K562 (cell line): ENCODE measurements around the gene XRCC5. TPM values are rescaled to one million over a fixed set of nuclear protein-coding genes. Genes with fewer than 3 reads are reported as not detected.

Source experiments
- ADNP ChIP-seq: fragments of 200-800 bp; sonication (Bioruptor generic); IDR thresholded peaks from 2 replicates; pipeline ENCODE4 v1.6.1; 2016; ENCODE audit warnings: missing genetic modification characterization, missing compliant biosample characterization
- ARID4B ChIP-seq: sonication (generic); formaldehyde crosslinking; IDR thresholded peaks from 2 replicates; pipeline ENCODE4 v1.8.0; 2022; ENCODE audit warnings: mild to moderate bottlenecking, missing genetic modification reagents
- DACH1 ChIP-seq: fragments of 450-650 bp; IDR thresholded peaks from 2 replicates; pipeline ENCODE4 v1.6.1; 2018; ENCODE audit not compliant: partially characterized antibody
- DEAF1 ChIP-seq: fragments of 450-650 bp; formaldehyde crosslinking; IDR thresholded peaks from 2 replicates; pipeline ENCODE4 v1.4.0; 2020; ENCODE audit warnings: mild to moderate bottlenecking, moderate library complexity
- E2F5 ChIP-seq: sonication (generic); formaldehyde crosslinking; IDR thresholded peaks from 2 replicates; pipeline ENCODE4 v1.8.0; 2022; ENCODE audit warnings: mild to moderate bottlenecking, missing genetic modification reagents
- ELF1 ChIP-seq: fragments of 200-800 bp; sonication (Bioruptor generic); IDR thresholded peaks from 2 replicates; pipeline ENCODE4 v1.6.1; 2016; ENCODE audit warnings: missing genetic modification characterization, missing compliant biosample characterization
- HMG20A ChIP-seq: fragments of 450-650 bp; formaldehyde crosslinking; conservative IDR thresholded peaks from 2 replicates; pipeline ENCODE4 v1.4.0; 2020; ENCODE audit warnings: mild to moderate bottlenecking, mixed read lengths
- KLF10 ChIP-seq: fragments of 250-450 bp; sonication (Bioruptor Pico); IDR thresholded peaks from 2 replicates; pipeline ENCODE4 v1.6.1; 2021; ENCODE audit warnings: matching md5 sums
- NCOA2 ChIP-seq, 2 experiments: fragments of 450-650 bp; IDR thresholded peaks; 2 replicates each; pipeline ENCODE4 v1.6.1; 2018; ENCODE audit warnings: mild to moderate bottlenecking in 2 of 2, moderate library complexity in 1 of 2; ENCODE audit not compliant: partially characterized antibody in 2 of 2
- NFIX ChIP-seq: fragments of 250-450 bp; sonication (Bioruptor Pico); IDR thresholded peaks from 2 replicates; pipeline ENCODE4 v1.4.0; 2020; ENCODE audit warnings: low read depth, mild to moderate bottlenecking, moderate library complexity
- PTBP1 ChIP-seq: fragments of 200-400 bp; formaldehyde crosslinking; IDR thresholded peaks from 2 replicates; pipeline ENCODE4 v1.6.1; 2017; ENCODE audit warnings: low read depth, low read length
- SNAPC5 ChIP-seq: fragments of 250-450 bp; sonication (Bioruptor Pico); IDR thresholded peaks from 2 replicates; pipeline ENCODE4 v1.8.0; 2021; ENCODE audit warnings: moderate library complexity, mild to moderate bottlenecking, inconsistent platforms
- STAT5A ChIP-seq: IDR thresholded peaks from 2 replicates; pipeline ENCODE4 v1.6.1; 2012; ENCODE audit warnings: low read length, inconsistent platforms, borderline replicate concordance
- TBP ChIP-seq: optimal IDR thresholded peaks from 2 replicates; pipeline ENCODE3; 2011; ENCODE audit warnings: low read depth, low read length, improper control_type of control experiment
- TEAD2 ChIP-seq: fragments of 450-650 bp; IDR thresholded peaks from 2 replicates; pipeline ENCODE4 v1.6.1; 2016; ENCODE audit warnings: missing genetic modification characterization, control low read depth, missing compliant biosample characterization
- THAP12 ChIP-seq: fragments of 250-450 bp; sonication (Bioruptor Pico); IDR thresholded peaks from 2 replicates; pipeline ENCODE4 v1.9.0; 2021; ENCODE audit warnings: mild to moderate bottlenecking, inconsistent platforms
- USF1 ChIP-seq: sonication (generic); formaldehyde crosslinking; IDR thresholded peaks from 2 replicates; pipeline ENCODE4 v1.9.0; 2022; ENCODE audit warnings: mild to moderate bottlenecking, missing genetic modification reagents
- ZBTB17 ChIP-seq: fragments of 450-650 bp; formaldehyde crosslinking; IDR thresholded peaks from 2 replicates; pipeline ENCODE4 v1.4.0; 2020; ENCODE audit warnings: mild to moderate bottlenecking
- polyA plus RNA-seq, 8 experiments: library from polyadenylated mRNA; depleted of rRNA in 4 of 8; stranded (reverse) in 5 of 8; unstranded in 3 of 8; fragments of >200 nt; fragmentation: Nextera tagmentation in 2 of 8; fragmentation: Illumina TruSeq in 1 of 8; extraction: Ambion mirVana in 2 of 8; extraction: Trizol in 1 of 8; gene quantifications; 2 replicates each; pipeline versions ENCODE4 v1.2.1 to v1.2.3, GENCODE V29; 2011 to 2014; ENCODE audit warnings: inconsistent platforms in 1 of 8, missing spikeins in 1 of 8
- total RNA-seq, 7 experiments: library from RNA; depleted of rRNA in 6 of 7; stranded (reverse); fragments of >200 nt in 6 of 7; fragmentation: Illumina TruSeq in 2 of 7; extraction: Trizol in 2 of 7; gene quantifications; 2 replicates each; pipeline versions ENCODE4 v1.2.1 to v1.2.3, GENCODE V29; 2011 to 2021; ENCODE audit warnings: low replicate concordance in 1 of 7

Gene XRCC5
- total and polyA plus RNA-seq, 9 of the 15 experiments (the other 6 are each of a cell fraction or from before 2014, with no cell fraction given): 168 to 551 (median 297) TPM

- no peak for TF ChIP-seq THAP12
- no peak for TF ChIP-seq E2F5 (CRISPR knock-in tag)
- no peak for TF ChIP-seq PTBP1
- TF ChIP-seq TEAD2 (tag): no peak
- TF ChIP-seq ARID4B (CRISPR knock-in tag): no peak
- TF ChIP-seq NFIX (CRISPR knock-in tag): no peak
- no peak for TF ChIP-seq DEAF1
- no peak for TF ChIP-seq USF1 (CRISPR knock-in tag)
- TF ChIP-seq KLF10 (CRISPR knock-in tag): no peak
- no peak for TF ChIP-seq ELF1 (tag)
- no peak for TF ChIP-seq HMG20A
- TF ChIP-seq TBP: no peak
- no peak for TF ChIP-seq ADNP (tag)
- no peak for TF ChIP-seq SNAPC5 (CRISPR knock-in tag)
- peak; percentile 68; the same call in 1 of the 2 replicates for TF ChIP-seq STAT5A
- TF ChIP-seq NCOA2 (IDR thresholded peaks at IDR 0.05; ENCODE audit: partially characterized antibody in 2 of 2): peak in 1 of 2 experiments; percentile 48
- TF ChIP-seq ZBTB17 (CRISPR knock-in tag): no peak
- no peak for TF ChIP-seq DACH1
Measured at GRCh38 chr2:216188559-216188850, 79.4 kb downstream of the XRCC5 start (continued).
